DND-41 (cell line): Measurements from ENCODE around the gene ZNF691.

ENCODE experiments used
- EZH2 ChIP-seq: IDR thresholded peaks from 3 replicates; pipeline ENCODE4 v1.6.1; 2012; ENCODE audit warnings: borderline replicate concordance, low read depth, mild to moderate bottlenecking, moderate library complexity, low read length, inconsistent platforms; ENCODE audit not compliant: severe bottlenecking
- TF ChIP-seq, protein P1 (sequence below): IDR thresholded peaks from 2 replicates; pipeline ENCODE4 v1.5.1; 2012; ENCODE audit warnings: borderline replicate concordance, low read length, moderate library complexity, mild to moderate bottlenecking; ENCODE audit not compliant: poor library complexity, severe bottlenecking; ENCODE audit errors: extremely low read depth

- TF ChIP-seq, protein P1, sequence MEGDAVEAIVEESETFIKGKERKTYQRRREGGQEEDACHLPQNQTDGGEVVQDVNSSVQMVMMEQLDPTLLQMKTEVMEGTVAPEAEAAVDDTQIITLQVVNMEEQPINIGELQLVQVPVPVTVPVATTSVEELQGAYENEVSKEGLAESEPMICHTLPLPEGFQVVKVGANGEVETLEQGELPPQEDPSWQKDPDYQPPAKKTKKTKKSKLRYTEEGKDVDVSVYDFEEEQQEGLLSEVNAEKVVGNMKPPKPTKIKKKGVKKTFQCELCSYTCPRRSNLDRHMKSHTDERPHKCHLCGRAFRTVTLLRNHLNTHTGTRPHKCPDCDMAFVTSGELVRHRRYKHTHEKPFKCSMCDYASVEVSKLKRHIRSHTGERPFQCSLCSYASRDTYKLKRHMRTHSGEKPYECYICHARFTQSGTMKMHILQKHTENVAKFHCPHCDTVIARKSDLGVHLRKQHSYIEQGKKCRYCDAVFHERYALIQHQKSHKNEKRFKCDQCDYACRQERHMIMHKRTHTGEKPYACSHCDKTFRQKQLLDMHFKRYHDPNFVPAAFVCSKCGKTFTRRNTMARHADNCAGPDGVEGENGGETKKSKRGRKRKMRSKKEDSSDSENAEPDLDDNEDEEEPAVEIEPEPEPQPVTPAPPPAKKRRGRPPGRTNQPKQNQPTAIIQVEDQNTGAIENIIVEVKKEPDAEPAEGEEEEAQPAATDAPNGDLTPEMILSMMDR = no peak
- no peak for TF ChIP-seq EZH2
Observed at GRCh38 chr1:42845193-42845592, 1.2 kb upstream of the ZNF691 start.
